B cell (primary cell): Measurements from ENCODE around the gene CD300H.

ENCODE experiments used
- EZH2 ChIP-seq: IDR thresholded peaks from 2 replicates; pipeline ENCODE4 v1.6.1; 2012; ENCODE audit warnings: borderline replicate concordance, low read depth, mild to moderate bottlenecking, moderate library complexity, low read length; ENCODE audit not compliant: insufficient read depth, poor library complexity, severe bottlenecking
- TF ChIP-seq, protein P1 (sequence below): fragments of 200-600 bp; IDR thresholded peaks from one replicate; pipeline ENCODE4 v1.8.0; 2022; ENCODE audit warnings: antibody characterized with exemption, mild to moderate bottlenecking

DNA sequence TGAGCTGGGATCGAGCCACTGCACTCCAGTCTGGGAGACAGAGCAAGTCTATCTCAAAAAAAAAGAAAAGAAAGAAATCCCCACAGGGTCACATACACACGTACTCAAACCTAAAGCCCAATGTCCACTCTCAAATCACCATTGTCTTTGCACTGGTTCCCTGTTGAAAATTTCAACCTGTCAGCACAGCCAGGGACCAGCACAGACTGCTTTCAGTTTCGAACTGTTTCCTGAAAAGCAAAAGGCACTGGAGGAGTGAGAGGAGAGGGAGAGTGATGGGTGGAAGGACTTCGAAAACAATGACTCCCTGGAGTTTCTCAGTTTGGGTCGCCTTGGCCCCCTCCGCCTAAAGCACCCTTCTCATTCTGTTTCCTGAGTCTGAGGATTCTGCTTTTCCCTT lies 12.4 kb downstream of the CD300H start:
- TF ChIP-seq EZH2 = no peak
- TF ChIP-seq, protein P1, sequence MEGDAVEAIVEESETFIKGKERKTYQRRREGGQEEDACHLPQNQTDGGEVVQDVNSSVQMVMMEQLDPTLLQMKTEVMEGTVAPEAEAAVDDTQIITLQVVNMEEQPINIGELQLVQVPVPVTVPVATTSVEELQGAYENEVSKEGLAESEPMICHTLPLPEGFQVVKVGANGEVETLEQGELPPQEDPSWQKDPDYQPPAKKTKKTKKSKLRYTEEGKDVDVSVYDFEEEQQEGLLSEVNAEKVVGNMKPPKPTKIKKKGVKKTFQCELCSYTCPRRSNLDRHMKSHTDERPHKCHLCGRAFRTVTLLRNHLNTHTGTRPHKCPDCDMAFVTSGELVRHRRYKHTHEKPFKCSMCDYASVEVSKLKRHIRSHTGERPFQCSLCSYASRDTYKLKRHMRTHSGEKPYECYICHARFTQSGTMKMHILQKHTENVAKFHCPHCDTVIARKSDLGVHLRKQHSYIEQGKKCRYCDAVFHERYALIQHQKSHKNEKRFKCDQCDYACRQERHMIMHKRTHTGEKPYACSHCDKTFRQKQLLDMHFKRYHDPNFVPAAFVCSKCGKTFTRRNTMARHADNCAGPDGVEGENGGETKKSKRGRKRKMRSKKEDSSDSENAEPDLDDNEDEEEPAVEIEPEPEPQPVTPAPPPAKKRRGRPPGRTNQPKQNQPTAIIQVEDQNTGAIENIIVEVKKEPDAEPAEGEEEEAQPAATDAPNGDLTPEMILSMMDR = no peak
